HepG2 (cell line): Measurements from ENCODE around the gene RBM34. TPM values are rescaled to one million over a fixed set of nuclear protein-coding genes. Genes with fewer than 3 reads are reported as not detected.

Experiments used
- ATAC-seq: fragments of 200-7000 bp; cut with Tn5 transposase; 3 replicates; pipeline ENCODE4 v1.9.1; 2020; ENCODE audit warnings: mild to moderate bottlenecking, moderate library complexity
- BruUV-seq: library from RNA; stranded (reverse); fragments of 400-500 nt; replicated peaks from 2 replicates; lab custom pipeline; 2021; lab: Mats Ljungman, UMichigan
- CTCF ChIA-PET: fragments of 300-600 bp; formaldehyde crosslinking; extraction: SDS; loops from one replicate; lab custom pipeline; 2021; ENCODE audit warnings: low total read pairs, inconsistent platforms, low intra/inter-chr PET ratio; lab: Yijun Ruan, JAX
- POLR2A ChIA-PET: fragments of 350-600 bp; sonication (Branson Sonifier 250); formaldehyde crosslinking; loops from one replicate; lab custom pipeline; 2020; ENCODE audit warnings: antibody characterized with exemption, inconsistent platforms; lab: Yijun Ruan, JAX
- DNase-seq: peaks from one replicate; pipeline ENCODE4 v3.0.0-alpha.2; 2015; ENCODE audit warnings: low spot score
- FAIRE-seq: peaks from 3 replicates; lab custom pipeline; 2011; peaks lifted over from hg19 to GRCh38; lab: Jason Lieb, UNC
- H2AFZ ChIP-seq: one replicate; pipeline ENCODE4 v1.6.1; 2011; ENCODE audit warnings: low read length, inconsistent platforms
- H3K27ac ChIP-seq: fragments of 300-600 bp; 3 replicates; pipeline ENCODE4 v1.8.0; 2011; ENCODE audit warnings: mixed run types, mild to moderate bottlenecking, mixed read lengths, low read length, inconsistent platforms; ENCODE audit not compliant: insufficient read depth; ENCODE audit errors: extremely low read length
- H3K27me3 ChIP-seq, 2 experiments: fragments of 200-600 bp in 1 of 2; 2 replicates in 1 of 2; 3 replicates in 1 of 2; pipeline versions ENCODE4 v1.6.0 to v1.8.0; 2011; ENCODE audit warnings: low read length in 2 of 2, mild to moderate bottlenecking in 2 of 2, moderate library complexity in 2 of 2, inconsistent platforms in 1 of 2; ENCODE audit not compliant: insufficient read depth in 2 of 2, control insufficient read depth in 1 of 2
- H3K36me3 ChIP-seq, 2 experiments: fragments of 200-600 bp in 1 of 2; replicated peaks in 1 of 2; 2 replicates in 1 of 2; 3 replicates in 1 of 2; pipeline versions ENCODE4 v1.5.1 to v1.8.0; 2011; ENCODE audit warnings: low read length in 2 of 2, inconsistent platforms in 1 of 2; ENCODE audit not compliant: insufficient read depth in 2 of 2, control insufficient read depth in 1 of 2
- H3K4me1 ChIP-seq: 2 replicates; pipeline ENCODE4 v1.5.1; 2012; ENCODE audit warnings: low read length, inconsistent platforms; ENCODE audit not compliant: insufficient read depth
- H3K4me2 ChIP-seq: 2 replicates; pipeline ENCODE4 v1.6.0; 2011; ENCODE audit warnings: low read depth, low read length, inconsistent platforms
- H3K4me3 ChIP-seq, 3 experiments: fragments of 200-600 bp in 1 of 3; sonication (generic), shearing (Covaris generic) in 1 of 3; replicated peaks in 1 of 3; 2 replicates each; pipeline ENCODE4 v1.5.1; 2011 to 2016; ENCODE audit warnings: low read length in 3 of 3, inconsistent platforms in 2 of 3, low read depth in 2 of 3, mild to moderate bottlenecking in 2 of 3, control low read depth in 1 of 3, mixed read lengths in 1 of 3; ENCODE audit not compliant: insufficient read depth in 1 of 3
- H3K79me2 ChIP-seq: one replicate; pipeline ENCODE4 v1.6.1; 2011; ENCODE audit warnings: low read length, inconsistent platforms; ENCODE audit not compliant: insufficient read depth
- H3K9ac ChIP-seq: 2 replicates; pipeline ENCODE4 v1.6.0; 2011; ENCODE audit warnings: mild to moderate bottlenecking, low read depth, low read length, inconsistent platforms; ENCODE audit not compliant: insufficient read depth
- H3K9me3 ChIP-seq: 2 replicates; pipeline ENCODE4 v1.5.1; 2012; ENCODE audit warnings: mild to moderate bottlenecking, low read length
- H4K20me1 ChIP-seq: 2 replicates; pipeline ENCODE4 v1.6.0; 2011; ENCODE audit warnings: inconsistent platforms, mild to moderate bottlenecking, low read length, moderate library complexity; ENCODE audit not compliant: insufficient read depth
- POLR2A ChIP-seq, 2 experiments: IDR thresholded peaks; 2 replicates each; pipeline ENCODE4 v1.6.1; 2011; ENCODE audit warnings: low read depth in 2 of 2, low read length in 2 of 2, mild to moderate bottlenecking in 1 of 2, moderate library complexity in 1 of 2; ENCODE audit not compliant: insufficient read depth in 1 of 2
- POLR2AphosphoS5 ChIP-seq: IDR thresholded peaks from 2 replicates; pipeline ENCODE4 v1.6.1; 2012; ENCODE audit warnings: low read depth, low read length
- RBM22 ChIP-seq: fragments of 200-400 bp; formaldehyde crosslinking; optimal IDR thresholded peaks from 2 replicates; pipeline ENCODE3; 2017; ENCODE audit warnings: mild to moderate bottlenecking, low read length, moderate library complexity
- SNRNP70 ChIP-seq: fragments of 200-400 bp; formaldehyde crosslinking; IDR thresholded peaks from 2 replicates; pipeline ENCODE4 v1.6.1; 2017; ENCODE audit warnings: mild to moderate bottlenecking, low read depth, low read length, moderate library complexity
- ZNF558 ChIP-seq: sonication (generic); formaldehyde crosslinking; IDR thresholded peaks from 2 replicates; pipeline ENCODE4 v1.9.0; 2022; ENCODE audit warnings: mild to moderate bottlenecking, missing genetic modification reagents, borderline replicate concordance
- ZNF691 ChIP-seq: sonication (generic); formaldehyde crosslinking; IDR thresholded peaks from 2 replicates; pipeline ENCODE4 v1.4.0; 2020; ENCODE audit warnings: missing genetic modification reagents, low read depth, mild to moderate bottlenecking, borderline replicate concordance
- ZNF782 ChIP-seq: sonication (generic); formaldehyde crosslinking; IDR thresholded peaks from 2 replicates; pipeline ENCODE4 v1.4.0; 2020; ENCODE audit warnings: missing genetic modification reagents, mild to moderate bottlenecking, borderline replicate concordance
- WGBS: methylation state at CpG from one replicate; pipeline ENCODE4 v1.1.6; 2017; ENCODE audit warnings: low lambda C conversion rate; 5-methylcytosine and 5-hydroxymethylcytosine counted together
- in situ Hi-C: cut with HindIII; loops from 2 replicates; pipeline ENCODE4 v1.10.0; 2017; ENCODE audit warnings: low pct_unique_long_range_greater_than_20kb; ENCODE audit not compliant: extremely low pct_ligation_motif_present
- intact Hi-C: fragments of 100-400 bp; cut with micrococcal nuclease; formaldehyde crosslinking; loops from one replicate; pipeline ENCODE4 v1.10.0; 2022; ENCODE audit not compliant: unreplicated experiment
- polyA plus RNA-seq, 8 experiments: library from polyadenylated mRNA; depleted of rRNA in 3 of 8; stranded (reverse) in 7 of 8; unstranded in 1 of 8; fragments of >200 nt; fragmentation: Illumina TruSeq in 4 of 8; extraction: Trizol in 4 of 8; gene quantifications; 2 replicates each; pipeline versions ENCODE4 v1.2.1 to v1.2.3, GENCODE V29; 2011 to 2016; ENCODE audit warnings: low read depth in 4 of 8, missing spikeins in 1 of 8, mixed read lengths in 1 of 8; ENCODE audit not compliant: insufficient read depth in 1 of 8
- total RNA-seq, 5 experiments: library from RNA; depleted of rRNA; stranded (reverse); fragments of >200 nt; fragmentation: Illumina TruSeq; extraction: Trizol; gene quantifications; 2 replicates each; pipeline ENCODE4 v1.2.3, GENCODE V29; 2016; ENCODE audit warnings: low read depth in 1 of 5

RBM34 gene
- total and polyA plus RNA-seq, 2 of the 13 experiments (the other 11 are each of a cell fraction or from before 2014, with no cell fraction given): 34.7 to 73.0 TPM

- TF ChIP-seq ZNF558 (CRISPR knock-in tag) (no peak), POLR2A (IDR thresholded peaks at IDR 0.05; ENCODE audit: insufficient read depth in 1 of 2, low read depth in 2 of 2, low read length in 2 of 2) (no peak), SNRNP70 (no peak), ZNF782 (no peak)
Observed at GRCh38 chr1:235111107-235111506, 49.9 kb downstream of the RBM34 start (continued).

GRCh38 chr1:235108876-235109275 lies 52.2 kb downstream of the RBM34 start:
- no peak for FAIRE-seq
- peaks cover 21% of the 10 kb centered on the region for H3K4me1 ChIP-seq
- in situ Hi-C loops (no loop called here), intact Hi-C loops (loop anchor here (10.0 kb wide), 1 partner anchor 56 kb away; the partner anchor contains the start of gene RBM34)
- ATAC-seq: no peak
- TF ChIP-seq ZNF691 (no peak), RBM22 (peak; percentile 75), POLR2AphosphoS5 (peak; percentile 49)
- H3K9ac ChIP-seq: no peak overlapping the region
- no TSS peak for BruUV-seq
- WGBS: 97% methylated on average over 11 of the region's 11 CpGs
- peaks cover 45% of the 10 kb centered on the region for H4K20me1 ChIP-seq
- no peak overlapping the region for H2AFZ ChIP-seq
- no peak overlapping the region for H3K4me2 ChIP-seq
- H3K79me2 ChIP-seq: peaks cover 19% of the 10 kb centered on the region
- ChIA-PET POLR2A (interaction anchor here (0.9 kb wide), 1 partner anchor 20 kb away, joined by 3 read pairs; the partner anchor contains the start of gene TOMM20), CTCF (no interaction called here)
- DNase-seq: no peak
- no peak overlapping the region for H3K4me3 ChIP-seq
- no peak overlapping the region for H3K27ac ChIP-seq
- no peaks in the 10 kb centered on the region for H3K27me3 ChIP-seq
- H3K9me3 ChIP-seq: no peaks in the 10 kb centered on the region
- peaks cover 17 to 53% of the 10 kb centered on the region in 2 experiments for H3K36me3 ChIP-seq
